HG03108 (cell line): ENCODE results near the gene PLTP.
A peak's percentile ranks its signal among the peaks of the same experiment; 100 is the strongest.
"Not testable (repeated sequence)": the region's sequence is repeated elsewhere in the genome, so short reads cannot be mapped to it uniquely, and the experiment has no call there.

ENCODE experiments used
- ATAC-seq: cut with Tn5 transposase; IDR thresholded peaks from one replicate; pipeline ENCODE4 v1.9.1; 2021; ENCODE audit warnings: moderate library complexity; ENCODE audit not compliant: unreplicated experiment

The PLTP gene

DNA sequence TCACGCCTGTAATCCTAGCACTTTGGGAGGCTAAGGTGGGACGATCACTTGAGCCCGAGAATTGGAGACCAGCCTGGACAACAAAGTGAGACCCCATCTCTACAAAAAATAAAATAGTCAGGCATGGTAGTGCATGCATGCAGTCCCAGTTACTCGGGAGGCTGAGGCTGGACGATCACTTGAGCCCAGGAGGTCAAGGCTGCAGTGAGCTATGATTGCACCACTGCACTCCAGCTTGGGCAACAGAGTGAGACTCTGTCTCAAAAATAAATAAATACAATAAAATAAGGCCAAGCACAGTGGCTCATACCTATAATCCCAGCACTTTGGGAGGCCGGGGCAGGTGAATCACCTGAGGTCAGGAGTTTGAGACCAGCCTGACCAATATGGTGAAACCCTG, 10.6 kb downstream of the PLTP start:
- not testable (repeated sequence) for ATAC-seq

DNA sequence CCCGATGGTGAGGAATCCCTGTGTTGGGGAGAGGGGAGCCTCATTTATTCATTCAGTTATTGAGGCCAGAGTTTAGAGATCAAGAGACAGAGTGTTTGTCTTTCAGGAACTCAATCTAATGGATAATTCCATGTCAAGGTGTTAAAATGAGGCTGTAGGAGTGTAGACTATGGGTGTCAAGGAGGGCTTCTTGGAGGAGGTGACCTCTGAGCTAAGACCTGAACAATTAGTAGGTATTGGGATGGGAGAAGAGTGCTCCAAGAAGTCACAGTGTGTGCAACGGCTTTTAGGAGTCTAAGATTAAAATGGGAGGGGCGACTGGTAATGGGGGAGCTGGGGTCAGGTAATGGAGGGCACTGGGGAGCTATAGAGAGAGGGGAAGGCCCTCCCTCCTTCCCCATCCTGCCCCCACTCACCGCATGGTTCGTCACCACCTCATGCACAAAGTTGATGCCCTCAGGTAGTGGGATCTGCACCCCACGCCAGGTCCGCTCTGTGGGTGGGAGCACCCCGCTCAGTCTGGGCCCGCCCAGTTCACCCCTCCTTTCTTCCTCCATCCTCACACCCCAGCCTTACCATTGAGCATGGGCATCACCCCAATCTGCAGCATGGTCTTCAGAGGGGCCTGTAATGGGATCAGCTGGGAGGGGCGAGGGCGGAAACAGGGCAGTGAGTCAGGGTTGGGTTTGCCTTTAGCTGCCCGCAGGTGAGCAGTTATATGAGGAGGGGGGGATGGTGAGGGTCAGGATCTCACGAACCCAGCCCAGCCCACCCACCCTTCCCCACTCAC, 12.7 kb downstream of the PLTP start:
- ATAC-seq = no peak

DNA sequence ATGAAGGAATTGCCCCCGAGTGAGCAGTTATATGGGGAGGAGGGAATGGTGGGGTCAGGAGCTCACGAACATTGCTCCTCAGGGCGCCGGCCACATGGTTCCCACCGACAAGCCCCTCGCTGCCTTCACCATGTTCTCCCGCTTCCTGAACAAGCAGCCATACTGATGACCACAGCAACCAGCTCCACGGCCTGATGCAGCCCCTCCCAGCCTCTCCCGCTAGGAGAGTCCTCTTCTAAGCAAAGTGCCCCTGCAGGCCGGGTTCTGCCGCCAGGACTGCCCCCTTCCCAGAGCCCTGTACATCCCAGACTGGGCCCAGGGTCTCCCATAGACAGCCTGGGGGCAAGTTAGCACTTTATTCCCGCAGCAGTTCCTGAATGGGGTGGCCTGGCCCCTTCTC, 13.7 kb downstream of the PLTP start:
- no peak for ATAC-seq

DNA sequence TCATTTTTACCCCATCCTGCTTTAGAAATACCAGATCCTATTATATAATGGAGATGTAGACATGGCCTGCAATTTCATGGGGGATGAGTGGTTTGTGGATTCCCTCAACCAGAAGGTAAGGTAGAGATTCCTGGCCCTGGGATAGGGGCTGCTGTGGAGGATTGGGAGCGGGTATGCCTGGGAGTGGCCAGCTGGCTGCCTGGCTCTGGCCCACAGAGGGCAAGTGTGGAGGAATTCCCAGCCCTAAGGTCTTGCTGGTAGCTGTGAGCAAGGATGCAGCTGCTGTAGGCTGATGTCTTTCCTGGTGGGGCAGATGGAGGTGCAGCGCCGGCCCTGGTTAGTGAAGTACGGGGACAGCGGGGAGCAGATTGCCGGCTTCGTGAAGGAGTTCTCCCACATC, 14.3 kb downstream of the PLTP start:
- no peak for ATAC-seq

DNA sequence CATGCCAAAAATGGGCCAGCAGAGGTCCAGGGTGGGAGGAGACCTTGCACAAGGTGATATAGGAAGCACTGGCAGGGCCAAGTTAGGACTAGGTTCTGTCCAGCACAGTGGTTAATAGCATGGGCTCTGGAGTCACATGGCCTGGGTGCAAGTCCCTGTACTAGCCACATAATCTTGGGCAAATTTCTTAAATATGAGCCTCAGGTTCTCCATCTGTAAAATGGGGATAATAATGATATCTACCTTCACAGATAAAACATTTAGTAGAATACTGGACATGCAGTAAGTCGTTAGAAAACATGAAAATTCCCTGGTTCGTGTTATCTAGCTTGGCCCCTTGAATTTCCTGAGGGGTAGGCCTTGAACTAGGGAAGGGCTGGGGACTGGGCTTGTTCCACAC, 14.7 kb downstream of the PLTP start:
- no peak for ATAC-seq

DNA sequence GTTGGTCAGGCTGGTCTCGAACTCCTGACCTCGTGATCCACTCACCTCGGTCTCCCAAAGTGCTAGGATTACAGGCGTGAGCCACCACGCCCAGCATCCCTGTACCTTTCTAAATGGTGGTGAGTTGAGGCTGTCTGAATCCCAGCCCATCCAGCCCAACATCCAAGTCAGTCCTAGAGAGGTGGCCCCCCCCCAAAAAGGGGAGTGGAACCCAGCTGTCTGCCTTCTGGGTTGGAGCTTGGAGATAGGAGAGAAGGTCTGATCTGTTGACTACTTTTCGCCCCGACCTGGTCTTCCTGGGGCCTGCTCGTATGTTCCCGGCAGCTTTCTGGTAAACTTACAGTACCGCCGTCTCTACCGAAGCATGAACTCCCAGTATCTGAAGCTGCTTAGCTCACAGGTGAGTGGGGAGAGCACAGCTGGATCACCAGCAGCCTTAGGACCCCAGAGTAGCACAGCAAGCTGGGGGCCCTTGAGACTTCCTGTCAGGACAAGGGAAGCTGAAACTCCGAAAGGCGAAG, 15.3 kb downstream of the PLTP start:
- ATAC-seq = no peak

DNA sequence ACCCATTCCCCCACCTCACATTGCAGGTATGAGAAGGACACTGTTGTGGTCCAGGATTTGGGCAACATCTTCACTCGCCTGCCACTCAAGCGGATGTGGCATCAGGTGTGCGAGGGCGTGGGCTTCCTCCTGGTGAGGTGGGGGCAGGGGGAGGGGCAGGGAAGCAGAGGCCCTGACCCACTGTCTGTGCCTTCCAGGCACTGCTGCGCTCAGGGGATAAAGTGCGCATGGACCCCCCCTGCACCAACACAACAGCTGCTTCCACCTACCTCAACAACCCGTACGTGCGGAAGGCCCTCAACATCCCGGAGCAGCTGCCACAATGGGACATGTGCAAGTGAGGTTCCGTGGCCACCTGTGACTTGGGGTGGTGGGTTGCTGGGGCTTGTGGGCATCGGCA, 17.2 kb downstream of the PLTP start:
- ATAC-seq = no peak

DNA sequence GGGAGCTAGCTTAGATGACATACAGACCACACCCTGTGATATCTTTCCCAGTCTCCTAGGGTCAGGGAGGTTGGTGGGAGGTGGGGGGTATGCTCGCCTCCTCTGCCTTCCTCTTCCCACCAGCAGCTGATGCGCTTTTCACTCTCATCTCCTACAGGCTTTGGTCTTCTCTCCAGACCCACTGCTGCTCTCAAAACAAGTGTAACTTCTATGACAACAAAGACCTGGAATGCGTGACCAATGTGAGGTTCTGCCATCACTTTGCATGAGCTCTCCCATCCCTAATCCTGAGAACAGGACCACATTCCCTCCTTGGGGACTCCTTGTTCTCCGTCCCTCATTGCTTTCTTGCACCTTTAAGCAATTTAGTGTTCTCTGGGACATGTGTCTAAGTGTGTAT, 18.1 kb downstream of the PLTP start:
- ATAC-seq = no peak

DNA sequence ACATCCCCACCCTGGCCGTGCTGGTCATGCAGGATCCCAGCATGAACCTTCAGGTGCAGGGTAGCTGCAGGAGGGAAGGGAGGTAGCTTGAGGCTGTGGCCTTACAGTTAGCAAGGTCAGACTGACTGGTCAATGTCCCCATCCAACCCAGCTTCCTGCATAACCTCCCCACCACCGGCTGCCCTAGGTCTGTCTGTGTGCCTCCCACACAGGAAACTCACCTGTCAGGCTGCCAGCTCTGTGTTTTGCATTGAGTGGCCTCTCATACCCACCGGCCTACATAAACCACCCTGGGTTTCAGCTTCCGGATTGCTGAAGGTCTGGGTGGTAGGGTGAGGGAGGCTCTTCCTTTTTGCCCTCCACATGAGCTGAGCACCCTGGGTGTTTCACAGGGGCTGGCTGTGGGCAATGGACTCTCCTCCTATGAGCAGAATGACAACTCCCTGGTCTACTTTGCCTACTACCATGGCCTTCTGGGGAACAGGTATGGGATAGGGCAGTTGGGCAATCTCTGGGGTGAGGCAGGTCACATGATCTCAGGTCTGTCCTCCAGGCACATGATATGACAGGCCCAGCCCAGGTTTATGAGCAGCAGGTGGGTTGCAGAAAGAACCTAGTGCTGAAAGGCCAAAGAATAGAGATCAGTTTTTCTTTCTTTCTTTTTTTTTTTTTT, 19.0 kb downstream of the PLTP start:
- no peak for ATAC-seq

DNA sequence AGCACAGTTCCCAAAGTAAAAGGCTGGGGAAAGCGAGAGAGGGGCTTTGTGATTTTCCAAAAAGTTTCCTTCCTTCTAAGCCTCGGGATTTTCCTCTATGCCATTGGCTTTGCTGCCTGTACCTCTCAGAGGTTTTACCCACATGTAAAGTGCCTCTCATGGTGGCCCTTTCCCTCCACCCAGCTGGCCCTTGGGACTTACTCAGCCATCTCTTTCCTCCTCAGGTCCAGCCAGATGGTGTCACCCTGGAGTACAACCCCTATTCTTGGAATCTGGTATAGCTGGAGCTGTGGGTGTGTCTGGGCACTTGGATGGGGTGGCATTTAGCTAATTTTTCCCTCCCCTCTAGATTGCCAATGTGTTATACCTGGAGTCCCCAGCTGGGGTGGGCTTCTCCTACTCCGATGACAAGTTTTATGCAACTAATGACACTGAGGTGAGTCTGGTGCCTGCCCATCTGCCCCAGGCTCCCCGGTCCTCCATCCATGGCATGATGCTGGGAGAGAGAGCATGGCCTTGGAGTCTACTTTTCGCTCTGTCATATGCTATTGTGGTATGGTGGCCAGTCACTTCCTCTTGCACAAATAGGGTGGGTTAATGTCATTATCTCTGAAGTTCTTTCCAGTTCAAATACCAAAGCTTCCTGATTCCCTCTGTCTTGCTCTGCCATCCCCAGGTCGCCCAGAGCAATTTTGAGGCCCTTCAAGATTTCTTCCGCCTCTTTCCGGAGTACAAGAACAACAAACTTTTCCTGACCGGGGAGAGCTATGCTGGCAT, 19.7 kb downstream of the PLTP start:
- ATAC-seq = no peak

DNA sequence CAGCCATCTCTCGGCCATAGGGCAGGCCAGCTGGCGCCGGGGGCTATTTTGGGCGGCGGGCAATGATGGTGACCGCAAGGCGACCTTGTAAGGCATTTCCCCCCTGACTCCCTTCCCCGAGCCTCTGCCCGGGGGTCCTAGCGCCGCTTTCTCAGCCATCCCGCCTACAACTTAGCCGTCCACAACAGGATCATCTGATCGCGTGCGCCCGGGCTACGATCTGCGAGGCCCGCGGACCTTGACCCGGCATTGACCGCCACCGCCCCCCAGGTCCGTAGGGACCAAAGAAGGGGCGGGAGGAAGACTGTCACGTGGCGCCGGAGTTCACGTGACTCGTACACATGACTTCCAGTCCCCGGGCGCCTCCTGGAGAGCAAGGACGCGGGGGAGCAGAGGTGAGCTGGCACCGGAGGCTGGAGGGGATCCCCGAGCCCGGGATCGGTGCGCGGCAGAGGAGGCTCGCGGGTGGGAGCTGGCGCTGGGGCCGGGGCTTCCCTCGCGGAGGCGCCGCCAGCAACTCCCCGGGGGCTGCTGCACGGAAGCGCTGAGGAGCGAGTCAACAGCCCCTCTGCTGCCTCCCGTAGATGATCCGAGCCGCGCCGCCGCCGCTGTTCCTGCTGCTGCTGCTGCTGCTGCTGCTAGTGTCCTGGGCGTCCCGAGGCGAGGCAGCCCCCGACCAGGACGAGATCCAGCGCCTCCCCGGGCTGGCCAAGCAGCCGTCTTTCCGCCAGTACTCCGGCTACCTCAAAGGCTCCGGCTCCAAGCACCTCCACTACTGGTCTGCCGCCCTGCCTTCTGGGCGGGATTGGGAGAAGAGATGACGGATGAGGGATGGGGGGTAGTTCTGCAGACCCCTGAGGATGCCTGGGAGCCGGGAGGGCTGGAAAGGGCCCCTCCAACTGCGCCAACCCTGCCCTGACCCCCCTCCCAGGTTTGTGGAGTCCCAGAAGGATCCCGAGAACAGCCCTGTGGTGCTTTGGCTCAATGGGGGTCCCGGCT, 20.7 kb downstream of the PLTP start, which contains the start of the genes CTSA and NEURL2:
TSS of gene CTSA (plus strand) at position 351 of the 999 bp plus-strand sequence. CDS start at position 585, 234 bp downstream.
TSS of gene NEURL2 (minus strand) at position 224 of the 999 bp plus-strand sequence. CDS start at position 7, 217 bp downstream.
- ATAC-seq = peak; percentile 68

DNA sequence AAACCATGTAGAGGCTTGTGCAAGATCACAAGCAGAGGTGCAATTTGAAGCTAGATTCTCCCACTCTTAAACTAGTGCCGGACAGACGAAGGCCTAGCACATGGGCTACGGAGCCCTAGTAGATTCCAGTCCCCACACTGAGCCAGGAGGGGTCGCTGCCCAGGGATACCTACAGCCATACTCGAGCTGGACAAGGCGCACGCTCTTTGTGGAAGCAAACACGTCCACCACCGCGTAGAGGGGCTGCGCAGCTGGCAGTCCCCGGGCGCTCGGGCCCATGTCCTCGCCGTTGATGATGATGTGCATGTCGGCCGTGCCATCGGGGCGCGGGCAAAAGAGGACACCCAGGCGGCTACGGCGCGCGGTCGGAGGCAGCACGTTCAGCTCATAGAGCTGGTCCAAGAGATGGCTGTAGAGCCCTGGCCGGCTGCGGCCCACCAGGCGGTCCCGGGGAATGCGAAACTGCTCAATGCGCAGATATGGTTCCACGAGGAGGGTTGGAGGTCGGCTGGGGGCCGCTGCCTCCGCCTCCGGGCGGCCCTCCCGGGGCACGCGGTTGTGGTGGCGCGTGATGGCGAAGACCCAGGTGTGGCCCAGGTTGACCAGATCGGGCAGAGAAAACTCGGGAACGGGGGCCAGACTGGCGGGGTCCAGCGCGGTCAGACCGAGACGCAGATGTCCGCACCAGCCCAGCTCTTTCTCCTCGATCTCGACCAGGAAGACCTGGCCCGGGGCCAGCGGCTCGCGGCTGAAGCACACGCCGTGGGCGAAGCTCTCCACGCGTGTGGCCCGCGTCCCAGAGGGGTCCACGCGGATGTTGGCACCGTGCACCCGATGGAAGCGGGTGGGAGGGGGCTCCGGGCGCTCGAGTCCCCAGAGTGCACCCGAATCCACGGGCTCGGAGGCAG, 21.6 kb downstream of the PLTP start:
- peak; percentile 25 for ATAC-seq

DNA sequence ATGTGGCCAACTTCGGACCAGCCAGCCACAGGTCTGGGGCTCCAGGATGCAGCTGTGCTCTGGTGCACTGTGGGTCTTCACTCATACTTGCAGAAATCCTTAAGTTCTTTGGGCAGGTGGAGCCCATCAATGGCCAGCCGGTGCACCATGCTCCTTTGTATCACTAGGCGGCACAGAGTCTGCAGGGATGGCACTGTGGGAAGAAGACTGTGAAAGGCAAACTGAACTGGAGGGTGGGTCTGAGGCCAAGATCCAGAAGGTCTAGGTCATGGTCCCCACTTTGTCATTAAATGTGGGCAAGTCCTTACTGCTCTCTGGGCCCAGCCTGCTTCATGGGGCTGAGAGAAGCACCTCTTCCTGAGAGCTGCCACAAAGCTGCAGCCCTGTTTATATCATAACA, 23.3 kb downstream of the PLTP start:
- ATAC-seq = no peak

DNA sequence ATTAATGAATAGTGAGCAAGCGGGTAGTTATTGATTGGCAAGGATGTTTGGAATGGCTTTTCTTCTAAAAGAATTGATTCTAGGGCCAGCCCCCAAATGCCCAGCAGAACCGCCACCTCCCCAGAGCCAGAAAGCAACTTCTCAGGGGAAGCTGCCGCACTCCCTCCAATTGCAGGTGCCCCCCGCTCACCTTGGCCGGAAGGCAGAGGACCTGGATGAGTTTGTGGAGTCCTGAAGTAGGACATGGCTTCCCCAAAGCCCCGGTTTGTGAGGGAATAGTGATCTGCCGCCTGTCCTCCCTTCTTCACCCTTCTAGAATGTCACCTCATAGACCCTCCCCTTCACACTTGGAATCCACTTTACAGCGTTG, 24.6 kb downstream of the PLTP start, which contains the start of gene SPATA25:
TSS of gene SPATA25 (minus strand) at position 277 of the 370 bp plus-strand sequence. CDS start at position 245, 32 bp downstream.
- ATAC-seq = no peak

DNA sequence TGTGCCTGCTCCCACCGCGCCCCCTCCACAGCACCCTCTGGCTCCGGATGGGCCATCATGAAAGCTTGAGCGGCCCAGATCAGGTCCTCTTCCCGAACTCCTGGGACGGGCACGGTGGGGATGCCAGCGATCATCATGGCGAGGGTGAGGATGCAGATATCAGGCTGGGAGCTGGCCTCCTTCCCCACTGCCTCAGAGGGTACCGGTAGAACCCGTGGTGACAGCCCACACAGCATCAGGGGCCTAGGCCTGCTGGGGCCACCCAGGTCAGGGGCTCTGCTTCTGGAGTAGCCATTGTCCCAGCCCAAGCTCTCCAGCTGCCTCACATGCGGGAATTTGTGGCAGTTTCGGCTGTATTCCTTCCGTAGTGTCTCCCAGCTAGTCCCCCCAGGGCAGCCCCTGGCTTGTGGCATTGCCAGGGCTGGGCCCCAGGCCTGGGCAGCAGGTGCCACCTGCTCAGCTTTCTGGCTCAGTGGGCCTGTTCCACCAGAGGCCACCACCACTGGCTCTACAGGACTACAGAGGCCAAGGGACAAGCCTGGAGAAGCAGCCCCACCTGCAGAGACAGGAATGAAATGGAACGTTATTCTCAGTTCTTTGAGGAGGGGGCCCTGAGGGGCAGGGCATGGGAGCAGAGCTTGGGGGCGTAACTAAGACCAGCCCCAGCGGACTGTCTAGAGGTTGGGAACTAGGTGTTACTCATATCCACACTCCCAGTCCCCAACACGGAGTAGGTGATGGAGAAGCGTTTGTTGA, 25.2 kb downstream of the PLTP start:
- ATAC-seq = no peak

DNA sequence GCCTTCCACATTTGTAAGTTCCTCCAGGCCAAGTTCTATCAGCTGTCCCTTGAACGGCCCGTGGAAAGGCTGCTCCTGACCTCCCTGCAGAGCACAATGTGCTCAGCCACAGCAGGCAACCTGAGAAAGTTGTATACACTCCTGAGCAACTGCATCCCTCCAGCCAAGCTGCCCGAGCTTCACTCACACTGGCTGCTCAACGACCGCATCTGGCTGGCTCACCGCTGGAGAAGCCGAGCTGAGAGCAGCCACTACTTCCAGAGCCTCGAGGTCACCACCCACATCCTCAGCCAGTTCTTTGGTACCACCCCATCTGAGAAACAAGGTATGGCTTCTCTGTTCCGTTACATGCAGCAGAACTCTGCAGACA, 28.9 kb downstream of the PLTP start:
- ATAC-seq = no peak

DNA sequence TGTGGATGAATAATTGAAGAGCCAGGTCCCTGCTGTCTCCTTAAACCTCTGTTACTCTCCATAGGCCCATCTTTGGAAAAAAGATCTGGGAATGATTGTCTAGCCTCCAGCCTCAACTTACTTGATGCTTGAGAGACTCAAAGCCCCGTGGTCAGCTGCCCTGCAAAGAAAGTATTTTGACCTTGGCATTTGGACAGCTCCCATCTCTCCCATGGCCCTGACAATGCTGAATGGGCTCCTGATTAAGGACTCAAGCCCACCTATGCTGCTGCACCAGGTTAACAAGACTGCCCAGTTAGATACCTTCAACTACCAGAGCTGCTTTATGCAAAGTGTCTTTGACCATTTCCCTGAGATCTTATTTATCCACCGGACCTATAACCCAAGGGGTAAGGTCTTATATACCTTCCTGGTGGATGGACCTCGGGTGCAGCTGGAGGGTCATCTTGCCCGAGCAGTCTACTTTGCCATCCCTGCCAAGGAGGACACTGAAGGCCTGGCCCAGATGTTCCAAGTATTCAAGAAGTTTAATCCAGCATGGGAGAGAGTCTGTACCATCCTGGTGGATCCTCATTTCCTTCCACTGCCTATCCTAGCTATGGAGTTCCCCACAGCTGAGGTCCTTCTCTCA, 29.4 kb downstream of the PLTP start:
- ATAC-seq = no peak
